H9 (cell line): ENCODE data around the gene ADGRB3. TPM values are rescaled to one million over a fixed set of nuclear protein-coding genes. Genes with fewer than 3 reads are reported as not detected.

Source experiments
- DNase-seq: peaks from one replicate; pipeline ENCODE4 v3.0.0-alpha.2; 2017
- H2AFZ ChIP-seq: one replicate; pipeline ENCODE4 v1.6.1; 2013; ENCODE audit warnings: mild to moderate bottlenecking, low read length, control low read depth, moderate library complexity
- H2AK5ac ChIP-seq: 2 replicates; pipeline ENCODE4 v1.6.1; 2013; ENCODE audit warnings: low read length, control low read depth, mixed read lengths; ENCODE audit not compliant: insufficient read length
- H2BK120ac ChIP-seq: one replicate; pipeline ENCODE4 v1.6.1; 2013; ENCODE audit warnings: low read depth, mild to moderate bottlenecking, low read length, control low read depth, inconsistent platforms; ENCODE audit not compliant: poor library complexity, severe bottlenecking
- H2BK12ac ChIP-seq: 2 replicates; pipeline ENCODE4 v1.6.1; 2013; ENCODE audit warnings: low read length, control low read depth, mixed read lengths, low read depth; ENCODE audit not compliant: insufficient read length
- H2BK15ac ChIP-seq: 2 replicates; pipeline ENCODE4 v1.6.1; 2013; ENCODE audit warnings: low read depth, low read length, control low read depth
- H2BK20ac ChIP-seq: one replicate; pipeline ENCODE4 v1.6.1; 2013; ENCODE audit warnings: low read depth, mild to moderate bottlenecking, low read length, control low read depth, inconsistent platforms; ENCODE audit not compliant: poor library complexity, severe bottlenecking
- H2BK5ac ChIP-seq: 2 replicates; pipeline ENCODE4 v1.6.1; 2013; ENCODE audit warnings: low read length, control low read depth, mixed read lengths; ENCODE audit not compliant: insufficient read length
- H3K14ac ChIP-seq: 2 replicates; pipeline ENCODE4 v1.6.1; 2013; ENCODE audit warnings: low read length, control low read depth; ENCODE audit not compliant: insufficient read depth
- H3K18ac ChIP-seq: 2 replicates; pipeline ENCODE4 v1.6.1; 2013; ENCODE audit warnings: low read depth, mild to moderate bottlenecking, mixed read lengths, low read length, control low read depth; ENCODE audit not compliant: insufficient read length
- H3K23ac ChIP-seq: 2 replicates; pipeline ENCODE4 v1.6.1; 2013; ENCODE audit warnings: low read length, control low read depth, mixed read lengths, low read depth; ENCODE audit not compliant: insufficient read length
- H3K23me2 ChIP-seq: 2 replicates; pipeline ENCODE4 v1.6.1; 2013; ENCODE audit warnings: low read depth, mild to moderate bottlenecking, mixed read lengths, low read length, control low read depth; ENCODE audit not compliant: insufficient read length, poor library complexity, severe bottlenecking
- H3K27ac ChIP-seq: 2 replicates; pipeline ENCODE4 v1.5.1; 2013; ENCODE audit warnings: low read length, control low read depth, mixed read lengths, low read depth; ENCODE audit not compliant: insufficient read length
- H3K27me3 ChIP-seq: 2 replicates; pipeline ENCODE4 v1.6.1; 2013; ENCODE audit warnings: low read length, control low read depth, inconsistent platforms; ENCODE audit not compliant: insufficient read depth
- H3K4ac ChIP-seq: 2 replicates; pipeline ENCODE4 v1.6.1; 2013; ENCODE audit warnings: low read depth, mild to moderate bottlenecking, control low read depth, inconsistent platforms, low read length, moderate library complexity
- H3K4me1 ChIP-seq: 2 replicates; pipeline ENCODE4 v1.6.1; 2013; ENCODE audit warnings: low read length, control low read depth, inconsistent platforms; ENCODE audit not compliant: insufficient read depth
- H3K4me2 ChIP-seq: 2 replicates; pipeline ENCODE4 v1.6.1; 2013; ENCODE audit warnings: low read length, control low read depth, mixed read lengths; ENCODE audit not compliant: insufficient read length, insufficient read depth
- H3K56ac ChIP-seq: 2 replicates; pipeline ENCODE4 v1.6.1; 2013; ENCODE audit warnings: low read depth, mild to moderate bottlenecking, mixed read lengths, low read length, control low read depth; ENCODE audit not compliant: insufficient read length
- H3K79me1 ChIP-seq: 2 replicates; pipeline ENCODE4 v1.6.1; 2013; ENCODE audit warnings: low read depth, mild to moderate bottlenecking, moderate library complexity, low read length, control low read depth, inconsistent platforms; ENCODE audit not compliant: insufficient read depth, poor library complexity, severe bottlenecking
- H3K79me2 ChIP-seq: 2 replicates; pipeline ENCODE4 v1.6.1; 2013; ENCODE audit warnings: low read length, control low read depth, inconsistent platforms; ENCODE audit not compliant: insufficient read depth
- H3K9ac ChIP-seq: 2 replicates; pipeline ENCODE4 v1.6.1; 2013; ENCODE audit warnings: low read length, control low read depth, mixed read lengths; ENCODE audit not compliant: insufficient read length; ENCODE audit errors: extremely low read depth
- H3K9me3 ChIP-seq: one replicate; pipeline ENCODE4 v1.6.1; 2013; ENCODE audit warnings: low read depth, low read length, inconsistent platforms; ENCODE audit not compliant: control insufficient read depth
- H3T11ph ChIP-seq: one replicate; pipeline ENCODE4 v1.6.1; 2013; ENCODE audit warnings: mild to moderate bottlenecking, low read length, control low read depth, inconsistent platforms
- H4K20me1 ChIP-seq: one replicate; pipeline ENCODE4 v1.6.1; 2013; ENCODE audit not compliant: control insufficient read depth, insufficient read length, insufficient read depth
- H4K5ac ChIP-seq: 2 replicates; pipeline ENCODE4 v1.6.1; 2013; ENCODE audit warnings: low read depth, mild to moderate bottlenecking, mixed read lengths, low read length, control low read depth; ENCODE audit not compliant: insufficient read length
- H4K8ac ChIP-seq: replicated peaks from 2 replicates; pipeline ENCODE4 v1.6.1; 2013; ENCODE audit warnings: low read length, control low read depth, mixed read lengths, low read depth; ENCODE audit not compliant: insufficient read length
- H4K91ac ChIP-seq: 2 replicates; pipeline ENCODE4 v1.6.1; 2013; ENCODE audit warnings: low read depth, mild to moderate bottlenecking, moderate library complexity, mixed read lengths, low read length, control low read depth; ENCODE audit not compliant: insufficient read length
- H3K27ac Mint-ChIP-seq, 3 experiments: 2 replicates in 2 of 3; 3 replicates in 1 of 3; pipeline ENCODE4 v1.8.0; 2020 to 2021; ENCODE audit warnings: mixed read lengths in 3 of 3, mild to moderate bottlenecking in 1 of 3, moderate library complexity in 1 of 3
- H3K27me3 Mint-ChIP-seq: 2 replicates; pipeline ENCODE4 v1.8.0; 2021; ENCODE audit warnings: low read depth, mild to moderate bottlenecking, moderate library complexity, mixed read lengths
- H3K36me3 Mint-ChIP-seq, 3 experiments: 2 replicates in 2 of 3; 3 replicates in 1 of 3; pipeline ENCODE4 v1.8.0; 2020 to 2021; ENCODE audit warnings: low read depth in 3 of 3, mixed read lengths in 3 of 3; ENCODE audit not compliant: insufficient read depth in 1 of 3
- H3K4me1 Mint-ChIP-seq, 2 experiments: 2 replicates each; pipeline ENCODE4 v1.8.0; 2020; ENCODE audit warnings: mixed read lengths in 2 of 2
- H3K4me3 Mint-ChIP-seq, 2 experiments: 2 replicates in 1 of 2; 3 replicates in 1 of 2; pipeline ENCODE4 v1.8.0; 2020 to 2021; ENCODE audit warnings: mild to moderate bottlenecking in 2 of 2, mixed read lengths in 2 of 2, moderate library complexity in 1 of 2
- H3K9me3 Mint-ChIP-seq, 2 experiments: 2 replicates in 1 of 2; 3 replicates in 1 of 2; pipeline ENCODE4 v1.8.0; 2020; ENCODE audit warnings: mild to moderate bottlenecking in 2 of 2, mixed read lengths in 2 of 2, moderate library complexity in 1 of 2
- CTCF ChIP-seq: fragments of 200-600 bp; sonication (generic); conservative IDR thresholded peaks from 3 replicates; pipeline ENCODE4 v1.8.0; 2021; ENCODE audit warnings: antibody characterized with exemption, mild to moderate bottlenecking
- WGBS: extraction: QIAGEN DNeasy Blood & Tissue Kit; methylation state at CpG from one replicate; pipeline ENCODE4 v1.1.7; 2013; ENCODE audit warnings: missing lambda C conversion rate, low lambda C conversion rate, mixed read lengths; ENCODE audit not compliant: insufficient read length; ENCODE audit errors: extremely low coverage; 5-methylcytosine and 5-hydroxymethylcytosine counted together
- total RNA-seq: library from RNA; stranded (reverse); gene quantifications from 2 replicates; pipeline ENCODE4 v1.2.1, GENCODE V29; 2021

ADGRB3 gene
- total RNA-seq, 1 experiment from 2014 or later, result 0.37 TPM

- Mint-ChIP-seq H3K27ac (no peak overlapping the region), H3K36me3 (peaks cover 0 to 5% (median 0%) of the 10 kb centered on the region in 3 experiments; a peak in 1 of 7 replicates), H3K4me3 (no peak overlapping the region), H3K27me3 (no peaks in the 10 kb centered on the region), H3K4me1 (no peaks in the 10 kb centered on the region), H3K9me3 (no peaks in the 10 kb centered on the region; a peak in 3 of 5 replicates)
- no peak overlapping the region for H3K18ac ChIP-seq
- no peaks in the 10 kb centered on the region for H3K79me1 ChIP-seq
- no peak overlapping the region for H2BK5ac ChIP-seq
- H3K56ac ChIP-seq, result no peak overlapping the region
- no peaks in the 10 kb centered on the region for H3K23me2 ChIP-seq
- H2AK5ac ChIP-seq, result no peak overlapping the region
- no peak overlapping the region for H3K4me2 ChIP-seq
- no peak overlapping the region for H4K5ac ChIP-seq
- H3K23ac ChIP-seq, result no peak overlapping the region
- no peak overlapping the region for H2BK120ac ChIP-seq
- no peaks in the 10 kb centered on the region for H3K27me3 ChIP-seq
- H2BK20ac ChIP-seq, result no peak overlapping the region
- H3K4ac ChIP-seq, result no peak overlapping the region
- H3K79me2 ChIP-seq, result no peaks in the 10 kb centered on the region
- H3K14ac ChIP-seq, result no peak overlapping the region
- no peaks in the 10 kb centered on the region; the same call in 1 of the 2 replicates for H3K4me1 ChIP-seq
- no peaks in the 10 kb centered on the region for H4K20me1 ChIP-seq
- no peak for DNase-seq
- no peak overlapping the region for H2BK12ac ChIP-seq
- no peak for TF ChIP-seq CTCF
- H4K8ac ChIP-seq, result no peak overlapping the region
- H2AFZ ChIP-seq, result no peak overlapping the region
- no peaks in the 10 kb centered on the region for H3K9me3 ChIP-seq
- no peak overlapping the region for H4K91ac ChIP-seq
- H3K27ac ChIP-seq, result no peak overlapping the region
- H3K9ac ChIP-seq, result no peak overlapping the region
- H2BK15ac ChIP-seq, result no peak overlapping the region
- no CpG with 5 or more reads among the region's 1 CpG for WGBS
- H3T11ph ChIP-seq, result no peak overlapping the region
Observed at GRCh38 chr6:69265706-69266105, 630.6 kb downstream of the ADGRB3 start.
